Breast epithelium (tissue), 4 donors: ENCODE data around the gene YAF2. TPM values are rescaled to one million over a fixed set of nuclear protein-coding genes. Genes with fewer than 3 reads are reported as not detected.

Source experiments
- DNase-seq, 2 donors: peaks; one replicate each; pipeline ENCODE4 v3.0.0-alpha.2; 2019; ENCODE audit warnings: low spot score in 2 of 2
- H3K27ac ChIP-seq, 2 donors: fragments of 200-600 bp; sonication (generic) in 1 of 2; one replicate each; pipeline ENCODE4 v1.5.1; 2016 to 2019; ENCODE audit warnings: mild to moderate bottlenecking in 1 of 2
- H3K27me3 ChIP-seq, 2 donors: fragments of 200-600 bp; sonication (generic) in 1 of 2; one replicate each; pipeline versions ENCODE4 v1.5.1 to v1.6.0; 2017 to 2019; ENCODE audit warnings: control low read depth in 1 of 2, mild to moderate bottlenecking in 1 of 2
- H3K36me3 ChIP-seq: fragments of 200-600 bp; one replicate; pipeline ENCODE4 v1.5.1; 2019
- H3K4me1 ChIP-seq, 2 donors: fragments of 200-600 bp; sonication (generic); one replicate each; pipeline ENCODE4 v1.5.1; 2016 to 2019; ENCODE audit warnings: control low read depth in 1 of 2
- H3K4me3 ChIP-seq, 3 donors: fragments of 200-600 bp; sonication (generic); 1 replicate in 2 of 3; 2 replicates in 1 of 3; pipeline ENCODE4 v1.5.1; 2016 to 2019; ENCODE audit warnings: mild to moderate bottlenecking in 3 of 3, moderate library complexity in 2 of 3
- H3K9me3 ChIP-seq, 2 donors: fragments of 200-600 bp; sonication (generic) in 1 of 2; one replicate each; pipeline ENCODE4 v1.5.1; 2016 to 2019; ENCODE audit warnings: control low read depth in 1 of 2
- CTCF ChIP-seq, 3 donors: fragments of 450-650 bp; IDR thresholded peaks; one replicate each; pipeline ENCODE4 v1.5.1; 2016 to 2017; ENCODE audit warnings: antibody characterized with exemption in 3 of 3, mild to moderate bottlenecking in 3 of 3, moderate library complexity in 3 of 3
- POLR2A ChIP-seq: fragments of 450-650 bp; IDR thresholded peaks from one replicate; pipeline ENCODE4 v1.6.1; 2016; ENCODE audit warnings: antibody characterized with exemption, mild to moderate bottlenecking, moderate library complexity
- POLR2AphosphoS5 ChIP-seq, 3 donors: sonication (generic); formaldehyde crosslinking; IDR thresholded peaks; one replicate each; pipeline ENCODE4 v1.6.1; 2017; ENCODE audit warnings: antibody characterized with exemption in 3 of 3
- intact Hi-C: fragments of 100-400 bp; cut with DNase I; formaldehyde crosslinking; loops from one replicate; pipeline ENCODE4 v1.15.1; 2023; ENCODE audit warnings: low total_unique reads
- total RNA-seq, 3 donors: library from RNA; depleted of rRNA; stranded (reverse); fragments of >200 nt; gene quantifications; one replicate each; pipeline ENCODE4 v1.1.0, GENCODE V29; 2016

YAF2 gene, protein sequence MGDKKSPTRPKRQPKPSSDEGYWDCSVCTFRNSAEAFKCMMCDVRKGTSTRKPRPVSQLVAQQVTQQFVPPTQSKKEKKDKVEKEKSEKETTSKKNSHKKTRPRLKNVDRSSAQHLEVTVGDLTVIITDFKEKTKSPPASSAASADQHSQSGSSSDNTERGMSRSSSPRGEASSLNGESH
- total RNA-seq = 10 to 100 TPM; 32.1 to 43.2 (median 39.4) TPM

- Histone ChIP-seq H3K4me1 (peaks cover 0 to 6% of the 10 kb centered on the region in 2 donors), H3K36me3 (no peaks in the 10 kb centered on the region), H3K4me3 (peak within 1 kb of the TSS; percentile 70 to 99 (median 86)), H3K27me3 (no peaks in the 10 kb centered on the region), H3K27ac (peak within 1 kb of the TSS; percentile 94 to 98), H3K9me3 (no peaks in the 10 kb centered on the region)
- intact Hi-C loops = no loop called here
- TF ChIP-seq POLR2AphosphoS5 (IDR thresholded peaks at IDR 0.05) = peak in 1 of 3 donors; percentile 12
- TF ChIP-seq POLR2A = no peak
- no peak for TF ChIP-seq CTCF (IDR thresholded peaks at IDR 0.05)
- DNase-seq = peak; percentile 73 to 86
Measured at GRCh38 chr12:42238240-42239140, at the start of gene YAF2. Gene YAF2, minus strand, starts transcription at chr12:42238248. Its CDS starts 68 bp downstream, at chr12:42238180.

- Histone ChIP-seq H3K4me1 (no peaks in the 10 kb centered on the region), H3K9me3 (no peaks in the 10 kb centered on the region), H3K27me3 (no peaks in the 10 kb centered on the region), H3K27ac (no peak overlapping the region), H3K36me3 (no peaks in the 10 kb centered on the region), H3K4me3 (no peak overlapping the region)
- no peak for DNase-seq
- TF ChIP-seq POLR2A (no peak), CTCF (IDR thresholded peaks at IDR 0.05) (no peak), POLR2AphosphoS5 (IDR thresholded peaks at IDR 0.05) (no peak)
- intact Hi-C loops = no loop called here
Measured at GRCh38 chr12:42286741-42287140, 48.7 kb upstream of the YAF2 start.

GRCh38 chr12:42285431-42285830 lies 47.4 kb upstream of the YAF2 start:
- Histone ChIP-seq H3K9me3 (no peaks in the 10 kb centered on the region), H3K27ac (no peak overlapping the region), H3K36me3 (no peaks in the 10 kb centered on the region), H3K27me3 (no peaks in the 10 kb centered on the region), H3K4me1 (no peaks in the 10 kb centered on the region), H3K4me3 (no peak overlapping the region)
- intact Hi-C loops = no loop called here
- no peak for TF ChIP-seq POLR2A
- TF ChIP-seq CTCF (IDR thresholded peaks at IDR 0.05) = no peak
- TF ChIP-seq POLR2AphosphoS5 (IDR thresholded peaks at IDR 0.05) = no peak
- no peak for DNase-seq

DNA sequence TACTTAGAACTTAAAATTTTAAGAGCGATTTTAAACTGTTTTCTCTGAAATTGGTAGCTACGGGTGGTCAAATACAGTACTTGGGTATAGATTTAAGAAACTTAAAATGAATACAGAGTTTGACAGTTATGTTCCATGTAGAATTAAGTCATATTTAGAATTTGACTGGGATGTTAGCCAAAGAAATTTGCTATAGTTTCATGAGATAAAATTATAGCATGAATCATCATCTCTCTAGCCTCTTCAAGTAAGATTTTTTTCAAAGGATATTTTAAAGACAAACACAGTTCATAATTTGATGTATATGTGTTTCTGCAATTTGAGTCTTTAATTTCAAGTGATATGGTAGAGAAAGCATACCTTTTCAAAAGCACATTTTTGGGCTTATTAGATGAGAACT lies 46.8 kb upstream of the YAF2 start:
- TF ChIP-seq POLR2A (no peak), POLR2AphosphoS5 (IDR thresholded peaks at IDR 0.05) (no peak), CTCF (IDR thresholded peaks at IDR 0.05) (no peak)
- DNase-seq = no peak
- intact Hi-C loops = no loop called here
- Histone ChIP-seq H3K27ac (no peak overlapping the region), H3K4me1 (no peaks in the 10 kb centered on the region), H3K9me3 (no peaks in the 10 kb centered on the region), H3K4me3 (no peak overlapping the region), H3K27me3 (no peaks in the 10 kb centered on the region), H3K36me3 (no peaks in the 10 kb centered on the region)

GRCh38 chr12:42284157-42284556 lies 46.1 kb upstream of the YAF2 start:
- DNase-seq = no peak
- intact Hi-C loops = no loop called here
- Histone ChIP-seq H3K36me3 (no peaks in the 10 kb centered on the region), H3K4me1 (no peaks in the 10 kb centered on the region), H3K9me3 (no peaks in the 10 kb centered on the region), H3K4me3 (no peak overlapping the region), H3K27me3 (no peaks in the 10 kb centered on the region), H3K27ac (no peak overlapping the region)
- TF ChIP-seq POLR2A (no peak), POLR2AphosphoS5 (IDR thresholded peaks at IDR 0.05) (no peak), CTCF (IDR thresholded peaks at IDR 0.05) (no peak)
